GM03348 (cell line): ENCODE data around the gene PLS3.
"Not testable (repeated sequence)": the region's sequence is repeated elsewhere in the genome, so short reads cannot be mapped to it uniquely, and the experiment has no call there.

Experiments
- DNase-seq: peaks from one replicate; pipeline ENCODE4 v3.0.0; 2012; ENCODE audit warnings: low spot score

Gene PLS3, protein sequence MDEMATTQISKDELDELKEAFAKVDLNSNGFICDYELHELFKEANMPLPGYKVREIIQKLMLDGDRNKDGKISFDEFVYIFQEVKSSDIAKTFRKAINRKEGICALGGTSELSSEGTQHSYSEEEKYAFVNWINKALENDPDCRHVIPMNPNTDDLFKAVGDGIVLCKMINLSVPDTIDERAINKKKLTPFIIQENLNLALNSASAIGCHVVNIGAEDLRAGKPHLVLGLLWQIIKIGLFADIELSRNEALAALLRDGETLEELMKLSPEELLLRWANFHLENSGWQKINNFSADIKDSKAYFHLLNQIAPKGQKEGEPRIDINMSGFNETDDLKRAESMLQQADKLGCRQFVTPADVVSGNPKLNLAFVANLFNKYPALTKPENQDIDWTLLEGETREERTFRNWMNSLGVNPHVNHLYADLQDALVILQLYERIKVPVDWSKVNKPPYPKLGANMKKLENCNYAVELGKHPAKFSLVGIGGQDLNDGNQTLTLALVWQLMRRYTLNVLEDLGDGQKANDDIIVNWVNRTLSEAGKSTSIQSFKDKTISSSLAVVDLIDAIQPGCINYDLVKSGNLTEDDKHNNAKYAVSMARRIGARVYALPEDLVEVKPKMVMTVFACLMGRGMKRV

DNA sequence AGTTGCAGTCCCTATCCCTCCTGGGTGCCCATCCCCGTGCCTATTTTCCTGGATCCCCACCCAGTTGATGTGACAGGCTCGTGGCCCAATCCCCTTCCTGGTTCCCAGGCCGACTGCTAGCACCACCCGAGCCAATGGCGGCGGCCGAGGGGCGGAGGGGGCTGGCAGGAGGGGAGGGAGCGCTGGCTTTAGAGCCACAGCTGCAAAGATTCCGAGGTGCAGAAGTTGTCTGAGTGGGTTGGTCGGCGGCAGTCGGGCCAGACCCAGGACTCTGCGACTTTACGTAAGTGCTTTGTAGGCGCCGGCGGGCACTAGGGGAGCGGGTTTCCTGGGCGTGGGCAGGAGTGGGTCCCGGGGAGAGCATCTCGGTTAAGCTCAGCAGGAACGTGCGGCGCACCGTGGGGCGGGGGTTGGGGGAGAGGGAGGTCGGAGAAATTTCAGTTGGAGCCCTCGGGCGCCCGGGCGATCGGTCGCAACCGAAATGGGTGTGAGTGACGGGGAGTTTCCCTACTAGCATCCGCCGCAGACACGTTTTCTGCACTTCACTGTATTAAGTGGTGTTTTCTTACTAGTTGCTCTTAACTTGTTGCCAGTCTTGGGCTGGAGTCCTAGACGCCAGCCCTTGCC, at the start of gene PLS3:
TSS of gene PLS3 (plus strand) at position 197 of the 627 bp plus-strand sequence. CDS start 49,077 bp downstream, outside the sequence.
- peak; percentile 93 for DNase-seq

DNA sequence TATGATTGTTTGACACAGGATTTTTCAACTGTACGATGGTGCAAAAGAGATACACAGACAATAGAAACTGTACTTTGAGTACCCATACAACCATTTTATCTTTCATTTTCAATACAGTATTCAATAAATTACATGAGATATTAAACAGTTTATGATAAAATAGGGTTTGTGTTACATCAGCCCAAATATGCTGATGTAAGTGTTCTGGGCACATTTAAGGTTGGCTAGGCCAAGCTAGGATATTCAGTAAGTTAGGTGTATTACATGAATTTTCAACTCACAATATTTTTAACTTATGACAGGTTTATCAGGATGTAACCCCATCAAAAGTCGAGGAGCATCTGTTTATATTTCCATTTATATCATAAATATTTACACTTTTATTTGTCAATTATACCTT, 42.9 kb upstream of the PLS3 start:
- DNase-seq = no peak

DNA sequence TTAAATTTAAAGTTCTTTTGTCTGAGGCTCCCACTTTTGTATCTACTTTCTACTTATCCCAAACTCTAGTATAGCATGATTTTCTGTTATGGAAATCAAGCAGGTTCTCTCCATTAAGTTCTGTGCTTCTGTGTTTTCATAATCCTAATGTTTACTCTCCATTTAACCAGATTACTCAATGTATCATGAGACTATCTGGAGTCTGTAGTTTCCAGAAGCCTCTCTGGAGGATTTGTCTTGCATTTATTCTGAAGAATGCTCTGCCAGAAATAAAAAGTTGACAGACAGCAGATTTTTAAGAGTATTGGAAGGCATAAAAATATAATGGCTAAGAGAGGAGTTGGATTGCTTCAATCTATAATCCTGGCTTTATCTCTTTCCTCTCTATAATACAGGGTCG, 39.2 kb upstream of the PLS3 start:
- DNase-seq = no peak

DNA sequence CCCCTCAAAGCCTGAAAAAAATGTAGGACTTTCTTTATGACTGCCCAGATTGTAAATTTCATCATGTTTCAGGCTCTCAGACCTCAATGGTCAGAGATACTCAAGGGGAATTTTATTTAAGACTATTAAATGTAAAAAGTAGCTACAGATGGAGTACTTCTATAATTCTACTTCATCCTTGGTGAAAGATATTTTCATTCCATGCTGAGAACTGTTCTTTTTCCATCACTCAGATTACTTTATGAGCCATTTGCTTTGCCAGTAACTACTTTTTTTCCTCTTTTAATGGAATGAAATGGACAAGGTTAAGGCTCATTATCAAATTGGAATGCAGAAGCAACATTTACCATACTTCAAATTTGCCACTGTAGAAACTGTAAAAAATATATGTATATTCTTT, 38.0 kb upstream of the PLS3 start:
- no peak for DNase-seq

DNA sequence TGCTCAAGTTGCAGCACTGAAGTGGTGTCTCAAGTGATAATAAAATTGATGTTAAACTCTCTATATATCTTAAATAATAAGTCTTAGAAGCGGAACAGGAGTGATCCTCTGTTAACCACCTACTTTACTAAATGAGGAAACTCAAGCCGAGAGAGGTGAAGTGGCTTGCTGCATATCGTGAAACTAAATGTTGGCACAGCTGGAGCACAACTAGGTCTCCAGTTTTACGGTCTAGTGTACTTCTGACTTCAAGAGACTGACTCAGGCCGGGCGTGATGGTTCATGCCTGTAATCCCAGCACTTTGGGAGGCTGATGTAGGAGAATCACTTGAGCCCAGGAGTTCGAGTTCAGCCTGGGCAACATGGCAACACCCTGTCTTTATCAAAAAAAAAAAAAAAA, 35.5 kb upstream of the PLS3 start:
- no peak for DNase-seq

DNA sequence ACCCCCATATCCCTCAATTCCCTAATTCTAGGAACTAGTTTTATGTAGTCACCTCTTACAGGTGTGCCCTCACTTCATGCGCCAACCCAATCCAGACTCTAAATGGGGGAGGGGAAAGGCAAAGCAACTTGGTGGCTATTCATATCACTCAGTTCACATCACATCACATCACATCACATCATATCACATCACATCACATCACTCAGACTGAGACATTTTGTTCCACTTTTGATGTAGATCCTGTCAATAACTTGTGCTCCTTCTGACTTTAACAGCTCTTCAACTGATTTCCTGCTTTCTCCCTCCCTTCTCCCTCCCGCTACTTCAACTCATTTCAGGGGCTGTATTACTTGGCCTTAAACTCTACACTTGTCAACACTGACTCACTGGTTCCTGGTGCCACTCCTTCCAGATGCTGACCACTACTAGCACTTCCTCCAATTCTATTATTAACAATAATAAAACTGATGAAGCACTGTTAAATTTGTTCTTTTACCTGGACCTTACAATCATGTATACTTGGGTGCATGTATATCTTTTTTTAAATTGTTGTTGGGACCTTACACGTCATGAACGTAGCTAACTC, 29.1 kb upstream of the PLS3 start:
- DNase-seq = peak; percentile 24

DNA sequence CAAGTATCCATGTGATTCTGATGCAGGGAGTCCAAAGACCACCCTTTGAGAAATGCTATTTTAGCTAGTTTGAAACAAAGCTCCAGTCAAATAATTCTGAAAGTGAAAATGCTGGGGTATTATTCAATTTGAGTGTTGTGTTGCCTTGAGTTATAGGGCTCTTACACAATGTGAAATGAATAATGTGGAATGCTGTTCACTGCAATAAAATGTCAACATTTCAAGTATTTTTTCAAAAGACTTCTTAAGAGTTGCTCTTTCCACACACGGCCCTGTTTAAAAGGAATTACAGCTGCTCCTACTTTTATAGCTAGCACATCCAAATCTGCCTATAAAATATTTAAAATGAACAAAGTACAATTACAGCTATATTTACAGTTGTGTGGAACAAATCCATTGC, 27.5 kb upstream of the PLS3 start:
- peak; percentile 43 for DNase-seq

DNA sequence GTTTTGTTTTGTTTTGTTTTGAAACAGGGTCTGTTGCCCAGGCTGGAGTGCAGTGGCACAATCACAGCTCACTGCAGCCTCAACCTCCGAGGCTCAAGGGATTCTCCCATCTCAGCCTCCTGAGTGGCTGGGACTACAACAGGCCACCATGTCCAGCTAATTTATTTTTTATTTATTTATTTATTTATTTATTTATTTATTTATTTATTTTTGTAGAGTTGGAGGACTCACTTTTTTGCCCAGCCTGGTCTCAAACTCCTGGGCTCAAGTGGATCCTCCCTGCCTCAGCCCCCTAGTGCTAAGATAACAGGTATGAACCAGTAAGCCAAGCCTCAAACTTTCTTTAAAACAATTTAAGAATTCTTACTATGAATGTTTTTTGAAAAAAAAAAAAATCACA, 26.6 kb upstream of the PLS3 start:
- no peak for DNase-seq

DNA sequence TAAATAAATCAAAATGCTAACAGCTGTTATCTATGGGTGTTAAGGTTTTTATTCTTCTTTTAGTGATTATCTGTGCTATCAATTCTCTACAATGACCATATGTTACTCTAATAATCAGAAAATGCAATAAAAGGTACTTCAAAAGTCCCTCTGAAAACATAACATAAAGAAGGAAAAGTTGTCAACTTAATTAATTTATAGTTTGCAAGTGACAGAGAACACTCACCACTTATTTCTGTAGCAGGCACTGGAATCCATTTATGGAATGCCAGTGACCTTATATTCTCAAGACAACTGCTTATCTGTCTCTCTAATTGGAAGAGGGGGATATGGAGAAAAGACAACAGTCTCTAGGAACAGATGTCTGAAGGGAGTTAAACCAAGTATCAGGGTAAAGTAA, 25.6 kb upstream of the PLS3 start:
- no peak for DNase-seq

DNA sequence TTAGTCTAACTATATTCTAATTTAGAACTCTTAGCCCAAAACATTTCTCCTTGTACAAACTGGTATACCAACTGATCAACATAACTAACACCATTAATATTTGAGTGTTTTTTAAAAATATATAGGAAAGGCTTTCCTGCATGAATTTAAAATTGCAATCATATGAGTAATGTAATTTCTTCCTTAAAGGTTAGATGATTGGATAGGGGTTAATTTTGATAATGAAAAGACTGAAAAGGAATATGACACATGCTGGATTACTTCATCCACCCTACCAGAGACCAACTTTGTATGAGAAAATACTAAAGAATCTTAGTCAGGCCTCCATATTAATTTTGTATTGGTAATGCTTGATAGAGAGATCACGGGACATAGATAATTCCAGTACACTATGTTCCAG, 25.1 kb upstream of the PLS3 start:
- DNase-seq = no peak

DNA sequence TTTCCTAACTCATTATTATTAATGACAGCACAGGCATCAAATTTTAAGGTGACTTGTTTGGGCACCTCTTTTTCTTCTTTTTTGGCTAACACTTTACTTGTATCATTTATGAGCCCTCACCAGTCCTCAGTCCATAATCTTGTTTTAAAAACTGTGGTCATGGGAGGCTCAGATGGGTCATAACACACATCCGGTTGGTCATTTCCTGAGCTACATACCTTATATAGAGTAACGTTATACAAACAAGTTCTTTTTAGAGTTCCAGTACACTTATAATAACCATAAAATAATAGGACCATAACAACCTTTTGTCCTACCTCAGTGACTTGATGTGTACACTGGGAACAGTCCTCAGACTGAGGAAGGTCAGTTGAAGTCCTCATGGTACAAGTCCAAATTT, 21.1 kb upstream of the PLS3 start:
- DNase-seq = no peak

DNA sequence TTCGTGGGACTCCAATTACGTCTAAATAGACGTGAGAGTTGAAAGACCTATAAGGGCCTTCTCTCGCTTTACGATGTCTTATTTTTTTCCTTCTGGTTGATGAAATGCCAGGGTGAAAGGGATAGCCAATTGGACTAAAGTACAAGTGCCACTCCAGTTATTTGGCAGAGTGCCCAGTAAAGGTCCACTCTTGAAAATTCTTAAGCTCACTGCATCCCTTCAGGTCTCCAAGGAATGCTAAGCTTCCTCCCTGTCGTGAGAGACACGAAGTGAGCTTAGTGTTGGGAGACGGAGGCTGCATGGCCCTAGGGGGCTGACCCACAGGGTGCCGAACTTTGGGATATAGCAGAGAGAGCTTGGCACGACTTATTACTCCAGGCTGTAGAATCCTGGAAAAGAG, 19.9 kb upstream of the PLS3 start:
- DNase-seq = not testable (repeated sequence)

DNA sequence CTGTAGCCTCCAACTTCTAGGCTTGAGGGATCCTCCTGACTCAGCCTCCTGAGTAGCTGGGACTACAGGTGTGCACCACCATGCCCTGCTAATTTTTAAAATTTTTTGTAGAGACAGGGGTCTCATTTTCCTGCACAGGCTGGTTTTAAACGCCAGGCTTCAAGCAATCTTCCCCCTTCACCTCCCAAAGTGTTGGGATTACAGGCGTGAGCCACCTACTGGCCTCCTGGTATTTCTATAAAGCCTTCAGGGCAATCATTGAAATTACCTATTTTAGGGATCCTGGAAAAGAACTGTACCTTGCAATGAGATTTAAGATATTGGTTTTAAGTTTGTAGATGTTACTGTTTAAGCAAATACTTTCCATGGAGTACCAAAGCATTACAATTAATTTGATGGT, 13.5 kb upstream of the PLS3 start:
- DNase-seq = no peak

DNA sequence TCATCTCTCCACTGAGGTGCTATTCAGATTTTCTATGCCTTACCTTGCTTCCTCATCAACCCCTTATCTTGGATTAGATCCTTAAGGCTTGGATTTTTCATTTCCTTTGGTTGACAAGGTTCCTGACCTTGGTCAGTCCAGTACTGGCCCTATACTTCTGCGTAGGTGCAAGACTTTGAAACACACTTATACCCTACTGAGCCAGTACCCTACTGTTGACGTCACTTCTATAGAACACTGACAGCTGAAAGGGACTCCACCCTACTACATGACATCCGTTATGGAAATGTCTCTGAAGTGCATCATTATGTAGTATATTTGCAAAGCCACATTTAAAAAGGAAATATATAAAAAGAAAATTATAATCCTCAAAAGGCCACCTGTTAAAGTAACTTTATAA, 12.0 kb upstream of the PLS3 start:
- no peak for DNase-seq

DNA sequence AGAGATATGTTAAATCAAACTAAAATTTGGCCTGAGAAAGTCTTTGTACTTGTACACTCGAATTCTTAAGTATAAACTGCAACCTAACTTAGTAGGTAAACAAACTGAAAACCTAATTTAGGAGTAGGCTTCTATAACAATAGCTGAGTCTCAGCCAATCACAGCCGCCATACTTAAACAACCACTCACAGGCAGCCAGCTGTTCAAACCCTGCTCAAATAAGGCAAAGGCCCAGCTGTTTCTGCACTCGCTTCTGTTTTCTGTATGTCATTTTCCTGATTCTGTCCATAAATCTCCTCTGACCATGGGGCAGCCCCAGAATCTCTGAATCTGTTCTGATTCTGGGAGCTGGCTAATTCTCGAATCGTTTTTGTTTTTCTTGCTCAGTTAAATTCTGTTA, 7.8 kb upstream of the PLS3 start:
- DNase-seq = no peak

DNA sequence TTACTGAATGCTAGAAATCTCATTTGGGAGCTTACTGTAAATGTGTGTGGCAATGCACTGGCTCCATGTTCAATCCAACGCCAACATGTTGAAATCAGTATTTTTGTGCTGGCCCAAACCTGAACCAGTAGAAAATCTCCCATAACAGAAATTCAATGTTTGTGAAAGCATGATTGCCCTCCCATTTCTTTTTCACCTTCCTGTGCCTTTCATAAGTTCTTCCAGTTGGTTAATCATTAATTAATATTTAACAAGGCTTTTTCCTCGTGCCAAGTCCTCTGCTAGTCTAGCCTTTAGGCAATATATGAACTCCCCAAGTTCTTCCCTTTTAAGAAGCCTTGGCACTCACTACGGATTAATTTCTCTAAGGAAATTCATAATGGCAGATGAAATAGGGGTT, 1.3 kb upstream of the PLS3 start:
- no peak for DNase-seq

DNA sequence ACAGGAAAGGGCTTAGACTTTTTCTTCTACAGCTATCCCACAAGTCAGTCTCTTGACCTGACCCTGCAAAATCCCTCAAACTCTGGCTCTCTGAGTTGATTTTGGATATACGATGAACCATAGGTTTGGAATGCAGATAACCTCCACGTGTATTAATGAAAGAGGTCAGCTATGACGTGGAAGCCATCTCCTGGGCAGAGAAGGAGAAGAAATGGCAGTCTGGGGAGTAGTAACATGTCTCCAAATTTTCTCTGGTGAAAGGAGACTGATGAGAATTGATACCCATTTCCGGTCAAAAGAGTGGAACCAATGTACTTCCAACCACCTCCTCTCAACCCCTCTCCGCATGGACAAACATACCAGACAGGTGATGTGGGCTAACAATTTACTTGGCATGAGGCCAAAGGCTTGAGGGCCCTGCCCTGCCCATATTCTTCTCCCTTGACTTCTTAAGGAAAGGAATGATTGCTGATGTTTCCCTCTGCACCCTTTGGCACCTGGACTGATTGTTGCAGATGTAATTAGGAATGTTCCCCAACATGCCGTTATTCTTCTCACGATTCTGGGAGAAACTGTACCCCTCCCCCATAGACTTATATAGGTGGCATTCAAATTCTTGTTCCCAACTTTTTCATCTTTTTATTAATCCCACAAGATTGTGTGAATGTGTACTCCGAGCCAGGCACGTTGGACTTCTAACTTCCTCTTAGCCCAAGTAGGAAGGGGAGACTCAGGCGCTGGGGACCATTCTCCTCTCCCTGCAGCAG, 580 bp upstream of the PLS3 start:
- DNase-seq = no peak

DNA sequence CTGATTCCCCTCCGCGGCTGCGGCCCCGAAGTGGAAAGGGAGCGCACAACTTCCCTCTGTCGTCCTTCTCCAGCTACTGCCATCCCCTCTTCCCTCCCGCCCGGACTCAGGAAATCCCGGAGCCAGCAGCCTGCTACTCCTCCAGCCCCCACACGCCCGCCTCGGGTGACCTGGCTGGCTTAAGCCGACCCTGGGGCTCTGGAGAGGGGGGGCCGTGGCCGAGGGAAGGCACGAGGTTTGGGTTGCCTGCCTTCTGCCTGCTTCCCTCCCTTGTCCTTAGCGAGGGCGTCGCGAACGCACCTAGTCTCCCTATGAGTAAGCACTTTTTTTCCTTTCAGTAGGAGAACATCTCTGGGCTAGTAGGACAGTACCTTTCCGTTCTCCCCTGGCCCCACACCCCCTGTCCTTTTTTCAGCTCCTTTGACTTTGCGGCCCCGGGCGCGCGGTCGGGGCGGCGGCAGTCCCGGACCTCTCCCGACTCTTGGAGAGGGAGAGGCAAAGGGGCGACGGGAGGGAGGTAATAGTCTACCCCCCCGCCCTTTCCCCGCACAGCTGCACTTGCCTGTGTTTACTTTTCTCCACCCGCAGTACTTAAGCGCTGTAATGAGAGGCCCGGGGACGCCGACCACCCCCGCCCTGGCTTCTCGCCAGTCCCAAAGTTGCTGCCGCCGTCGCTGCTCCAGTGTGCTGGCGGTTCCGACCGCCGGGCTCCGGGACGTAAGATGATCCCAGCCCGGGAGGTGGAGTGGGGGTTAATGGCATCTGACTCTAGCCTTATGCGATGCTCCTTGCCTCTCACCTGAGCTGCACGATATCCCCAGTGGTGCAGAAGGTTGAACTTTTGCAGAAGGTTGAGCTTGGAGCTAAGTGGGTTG, 868 bp downstream of the PLS3 start:
- DNase-seq = peak; percentile 62

DNA sequence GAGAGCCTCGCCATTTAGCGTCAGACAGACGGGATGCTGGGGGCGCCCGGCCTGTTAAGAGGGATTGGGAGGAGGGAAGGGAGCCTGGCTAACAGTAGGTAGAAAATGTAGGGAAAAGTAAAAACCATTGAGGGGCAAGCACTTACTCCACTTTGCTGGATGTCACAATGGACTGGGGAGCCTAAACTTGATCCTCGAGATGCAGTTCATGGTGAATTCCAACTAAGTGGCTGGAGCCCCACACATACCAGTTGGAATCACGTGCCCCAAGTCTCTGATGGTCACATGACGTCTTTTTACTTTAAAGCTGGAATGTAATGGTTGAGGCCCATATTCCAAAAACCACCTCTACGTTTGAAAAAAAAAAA, 1.5 kb downstream of the PLS3 start:
- DNase-seq = peak; percentile 35

DNA sequence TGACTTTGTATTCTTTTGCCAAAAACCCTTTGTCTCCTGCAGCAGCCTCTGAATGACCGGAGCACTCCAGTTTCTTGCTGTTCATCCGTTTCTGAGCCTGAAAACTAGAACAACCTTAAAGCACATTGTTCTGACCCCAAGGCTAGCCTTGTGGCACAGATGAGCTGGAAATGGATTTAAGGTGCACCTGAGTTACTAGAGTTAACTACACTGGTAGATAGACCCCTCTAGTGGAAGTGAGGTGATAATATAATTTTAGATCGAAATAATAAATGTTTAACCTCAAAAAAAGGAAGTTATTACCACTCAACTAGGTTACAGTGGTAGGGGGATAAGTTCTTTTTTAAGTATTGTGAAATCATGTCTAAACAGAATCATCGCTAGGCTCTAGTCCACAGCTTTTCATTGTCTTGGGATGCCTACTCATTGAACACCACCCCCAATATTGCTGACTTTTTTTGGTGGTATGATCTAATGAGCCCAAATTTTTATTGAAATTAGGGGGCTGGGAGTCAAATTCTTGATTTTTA, 2.7 kb downstream of the PLS3 start:
- DNase-seq = no peak

DNA sequence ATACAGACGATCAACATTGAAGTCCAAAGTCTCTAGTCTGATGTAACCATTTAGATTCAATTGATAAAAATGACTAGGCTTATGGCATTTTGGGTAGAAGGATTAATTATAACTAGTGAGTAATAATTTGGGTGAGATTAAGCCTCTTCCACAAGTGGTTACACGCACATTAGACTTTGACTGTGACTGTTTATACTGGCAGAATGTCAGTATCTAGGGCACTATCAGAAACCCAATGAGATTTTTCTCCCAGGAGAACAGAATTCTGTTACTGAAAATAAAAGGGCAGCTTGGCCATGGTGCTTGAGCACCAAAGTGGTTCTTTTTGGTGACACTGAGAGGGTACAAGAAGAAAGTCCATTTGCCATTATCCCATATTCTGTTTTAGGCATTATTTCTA, 3.3 kb downstream of the PLS3 start:
- no peak for DNase-seq
